ENCODE measurements around the gene PRCC.
A peak's percentile ranks its signal among the peaks of the same experiment; 100 is the strongest.

PRCC gene

DNA sequence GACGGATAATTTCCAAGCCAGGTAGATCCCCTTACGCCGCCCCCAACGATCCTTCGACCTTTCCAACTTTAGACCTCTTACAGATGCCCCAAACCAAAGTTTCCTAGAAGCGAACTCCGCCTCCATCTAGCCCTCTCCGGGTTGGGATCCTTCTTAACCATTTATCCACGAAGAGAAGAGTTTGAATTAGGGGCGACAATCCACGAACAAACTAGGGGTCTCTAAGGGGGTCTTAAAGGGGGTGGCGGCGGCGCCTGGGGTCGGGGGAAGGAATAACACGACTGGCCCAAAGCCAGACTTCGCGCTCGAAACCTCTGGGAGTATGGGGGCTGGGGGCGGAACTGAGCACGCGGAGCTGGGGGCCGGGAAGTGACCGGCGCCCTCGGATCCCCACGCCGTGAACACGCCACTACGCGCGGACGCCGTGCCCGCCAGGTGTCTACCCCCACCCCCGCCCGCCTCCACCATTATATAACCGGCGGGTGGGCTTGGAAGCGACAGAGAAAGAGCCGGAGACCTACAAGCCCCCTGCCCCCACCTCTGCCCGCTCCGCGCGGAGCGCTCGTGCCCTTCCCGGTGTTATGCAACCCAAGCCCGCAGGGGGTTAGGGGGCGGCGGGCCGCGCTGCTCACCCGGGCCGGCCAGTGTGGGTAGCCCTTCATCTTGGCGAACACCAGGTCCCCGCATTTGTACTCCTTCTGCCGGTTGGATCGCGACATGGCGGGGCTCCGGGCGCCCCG, 16.5 kb upstream of the PRCC start:
- H3K4me3 ChIP-seq (ENCODE audit: low read depth, low read length) = peak overlapping the region; percentile 98
- peak; percentile 65 for DNase-seq
- peaks cover 27% of the 10 kb centered on the region for H3K4me1 ChIP-seq
- no peaks in the 10 kb centered on the region for H3K27me3 ChIP-seq
- TF ChIP-seq, protein P1, sequence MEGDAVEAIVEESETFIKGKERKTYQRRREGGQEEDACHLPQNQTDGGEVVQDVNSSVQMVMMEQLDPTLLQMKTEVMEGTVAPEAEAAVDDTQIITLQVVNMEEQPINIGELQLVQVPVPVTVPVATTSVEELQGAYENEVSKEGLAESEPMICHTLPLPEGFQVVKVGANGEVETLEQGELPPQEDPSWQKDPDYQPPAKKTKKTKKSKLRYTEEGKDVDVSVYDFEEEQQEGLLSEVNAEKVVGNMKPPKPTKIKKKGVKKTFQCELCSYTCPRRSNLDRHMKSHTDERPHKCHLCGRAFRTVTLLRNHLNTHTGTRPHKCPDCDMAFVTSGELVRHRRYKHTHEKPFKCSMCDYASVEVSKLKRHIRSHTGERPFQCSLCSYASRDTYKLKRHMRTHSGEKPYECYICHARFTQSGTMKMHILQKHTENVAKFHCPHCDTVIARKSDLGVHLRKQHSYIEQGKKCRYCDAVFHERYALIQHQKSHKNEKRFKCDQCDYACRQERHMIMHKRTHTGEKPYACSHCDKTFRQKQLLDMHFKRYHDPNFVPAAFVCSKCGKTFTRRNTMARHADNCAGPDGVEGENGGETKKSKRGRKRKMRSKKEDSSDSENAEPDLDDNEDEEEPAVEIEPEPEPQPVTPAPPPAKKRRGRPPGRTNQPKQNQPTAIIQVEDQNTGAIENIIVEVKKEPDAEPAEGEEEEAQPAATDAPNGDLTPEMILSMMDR (IDR thresholded peaks at IDR 0.05; ENCODE audit: low read depth, low read length) = no peak
- H3K9me3 ChIP-seq = no peaks in the 10 kb centered on the region
- peaks cover 16% of the 10 kb centered on the region for H3K36me3 ChIP-seq

DNA sequence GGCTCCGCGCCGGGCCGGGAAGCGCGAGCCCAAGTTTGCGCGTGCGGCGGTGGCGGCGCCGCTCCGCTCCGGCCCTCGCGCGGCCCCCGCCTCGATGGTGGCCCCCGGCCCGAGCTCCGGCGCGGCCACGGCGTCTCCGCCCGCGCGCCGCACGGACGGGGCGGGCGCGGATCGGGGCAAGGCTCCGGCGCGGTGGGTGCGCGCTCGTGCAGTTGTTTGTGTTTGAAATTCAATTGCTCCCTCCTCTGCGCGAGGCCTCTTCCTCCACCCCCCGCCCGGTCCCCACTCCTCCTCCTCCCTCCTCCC, 15.9 kb upstream of the PRCC start, which contains the start of gene HDGF:
TSS of gene HDGF (minus strand) at position 225 of the 306 bp plus-strand sequence. CDS start 246 bp downstream, outside the sequence.
- H3K27me3 ChIP-seq = no peaks in the 10 kb centered on the region
- H3K9me3 ChIP-seq = no peaks in the 10 kb centered on the region
- H3K4me3 ChIP-seq (ENCODE audit: low read depth, low read length) = peak within 1 kb of the TSS; percentile 98
- H3K36me3 ChIP-seq = peaks cover 10% of the 10 kb centered on the region
- peaks cover 23% of the 10 kb centered on the region for H3K4me1 ChIP-seq
- TF ChIP-seq, protein P1 (IDR thresholded peaks at IDR 0.05; ENCODE audit: low read depth, low read length) = no peak
- DNase-seq = no peak

- Histone ChIP-seq H3K4me1 (peaks cover 22% of the 10 kb centered on the region), H3K27me3 (no peaks in the 10 kb centered on the region), H3K4me3 (ENCODE audit: low read depth, low read length) (peak overlapping the region; percentile 98), H3K9me3 (no peaks in the 10 kb centered on the region), H3K36me3 (peaks cover 10% of the 10 kb centered on the region)
- DNase-seq = peak; percentile 99
- TF ChIP-seq, protein P1 (IDR thresholded peaks at IDR 0.05; ENCODE audit: low read depth, low read length) = no peak
Measured at GRCh38 chr1:156751757-156752481, 15.4 kb upstream of the PRCC start.

GRCh38 chr1:156752843-156753482, 14.4 kb upstream of the PRCC start:
- no peaks in the 10 kb centered on the region for H3K9me3 ChIP-seq
- DNase-seq = no peak
- peak overlapping the region; percentile 98 for H3K4me3 ChIP-seq (ENCODE audit: low read depth, low read length)
- no peaks in the 10 kb centered on the region for H3K27me3 ChIP-seq
- H3K4me1 ChIP-seq = peaks cover 17% of the 10 kb centered on the region
- TF ChIP-seq, protein P1 (IDR thresholded peaks at IDR 0.05; ENCODE audit: low read depth, low read length) = no peak
- H3K36me3 ChIP-seq = peaks cover 10% of the 10 kb centered on the region

- no peaks in the 10 kb centered on the region for H3K9me3 ChIP-seq
- H3K36me3 ChIP-seq = peaks cover 8% of the 10 kb centered on the region
- H3K27me3 ChIP-seq = no peaks in the 10 kb centered on the region
- H3K4me3 ChIP-seq (ENCODE audit: low read depth, low read length) = no peak overlapping the region
- no peak for DNase-seq
- H3K4me1 ChIP-seq = peaks cover 4% of the 10 kb centered on the region
- TF ChIP-seq, protein P1 (IDR thresholded peaks at IDR 0.05; ENCODE audit: low read depth, low read length) = no peak
Measured at GRCh38 chr1:156754219-156754618, 13.1 kb upstream of the PRCC start.

Measured in BE2C (cell line).